GM18861 (cell line): ENCODE data around the gene SHISA9.

ENCODE experiments used
- ATAC-seq: cut with Tn5 transposase; IDR thresholded peaks from one replicate; pipeline ENCODE4 v1.9.1; 2021; ENCODE audit not compliant: unreplicated experiment

Gene SHISA9

DNA sequence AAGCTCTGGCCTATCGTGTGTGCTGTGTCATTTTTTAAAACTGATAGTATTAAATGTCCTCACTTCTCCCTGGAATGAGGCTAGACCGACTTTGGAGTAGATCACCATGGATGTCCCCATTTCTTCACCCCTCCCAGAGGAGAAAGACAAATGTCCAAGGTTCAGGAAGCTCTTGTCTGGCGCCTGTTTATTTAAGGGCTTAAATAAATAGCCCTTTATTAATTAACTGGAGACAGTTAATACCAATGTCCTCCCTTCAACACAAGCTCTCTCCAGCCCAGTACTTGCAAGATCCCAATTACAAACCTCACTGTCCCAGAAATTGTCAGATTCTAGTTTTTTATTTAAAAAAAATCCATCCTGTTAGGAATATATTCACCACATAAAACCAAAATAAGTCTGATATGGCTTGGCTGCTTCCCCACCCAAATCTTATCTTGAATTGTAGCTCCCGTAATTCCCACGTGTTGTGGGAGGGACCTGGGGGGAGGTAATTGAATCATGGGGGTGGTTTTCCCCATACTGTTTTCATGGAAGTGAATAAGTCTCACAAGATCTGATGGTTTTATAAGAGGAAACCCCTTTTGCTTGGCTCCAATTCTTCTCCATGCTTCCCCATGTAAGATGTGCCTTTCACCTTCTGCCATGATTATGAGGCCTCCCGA, 344.4 kb downstream of the SHISA9 start:
- no peak for ATAC-seq

DNA sequence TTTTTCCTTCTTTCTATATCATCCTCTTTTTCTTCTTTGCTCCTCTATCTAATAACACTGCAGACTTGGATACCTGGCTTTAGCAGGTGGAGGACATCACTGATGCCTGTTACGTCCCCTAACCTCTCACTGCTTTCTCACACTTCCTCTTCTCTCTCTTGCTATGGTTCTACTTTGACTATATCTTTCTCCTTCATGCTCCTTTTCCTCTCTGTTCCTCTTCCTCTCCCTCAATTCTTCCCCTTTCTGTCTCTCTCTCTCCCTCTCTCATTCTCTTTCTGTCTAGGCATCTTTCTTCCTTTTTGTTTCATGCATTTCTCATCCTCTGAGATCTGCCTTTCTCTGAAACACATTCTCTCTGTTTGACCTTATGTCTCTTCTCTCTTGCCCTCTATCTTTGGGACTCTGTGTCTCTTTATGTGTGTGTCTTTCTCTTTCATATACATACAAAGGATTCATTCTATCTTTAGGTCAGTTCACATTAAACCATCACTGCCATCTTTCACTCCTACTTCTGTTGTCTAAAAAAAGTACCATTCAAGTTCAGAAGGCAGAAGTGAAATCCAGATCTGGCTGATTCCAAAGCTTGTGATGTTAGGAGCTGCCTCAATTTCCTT, 353.7 kb downstream of the SHISA9 start:
- no peak for ATAC-seq

GRCh38 chr16:13262270-13263090, 361.1 kb downstream of the SHISA9 start:
- ATAC-seq = no peak

DNA sequence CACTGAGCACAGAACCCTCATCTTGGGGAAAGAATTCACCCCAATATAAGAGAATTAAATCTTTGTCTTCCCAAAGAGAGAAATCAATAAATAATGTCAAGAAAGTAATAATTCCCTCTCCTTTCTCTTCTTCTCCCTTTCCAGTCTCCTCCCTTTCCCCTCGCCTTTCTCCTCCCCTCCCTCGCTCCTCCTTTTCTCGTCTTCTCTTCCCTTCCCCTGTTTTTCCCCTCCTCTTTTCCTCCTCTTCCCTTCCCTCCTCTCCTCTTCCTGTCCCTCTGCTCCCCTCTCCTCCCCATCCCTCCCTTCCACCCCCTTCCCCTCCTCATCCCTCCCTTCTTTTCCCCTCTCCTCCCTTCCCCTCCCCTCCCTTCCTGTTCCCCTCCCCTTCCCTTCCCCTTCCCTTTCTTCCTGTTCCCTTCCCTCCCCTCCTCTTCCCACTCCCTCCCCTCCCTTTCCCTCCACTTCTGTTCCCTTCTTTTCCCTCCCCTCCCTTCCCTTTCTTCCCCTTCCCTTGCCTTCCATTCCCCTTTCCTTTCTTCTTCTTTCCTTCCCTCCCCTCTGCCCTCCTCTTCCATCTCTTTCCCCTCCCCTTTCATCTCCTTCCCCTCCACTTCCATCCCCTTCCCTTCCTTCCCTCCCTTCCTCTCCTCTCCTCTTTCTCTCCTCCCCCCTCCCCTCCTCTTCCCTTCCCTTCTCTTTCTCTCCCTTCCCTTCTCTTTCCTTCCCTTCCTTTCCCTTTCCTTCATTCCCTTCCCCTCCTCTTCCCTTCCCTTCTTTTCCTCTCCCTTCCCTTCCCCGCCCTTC, 363.6 kb downstream of the SHISA9 start:
- ATAC-seq = no peak

DNA sequence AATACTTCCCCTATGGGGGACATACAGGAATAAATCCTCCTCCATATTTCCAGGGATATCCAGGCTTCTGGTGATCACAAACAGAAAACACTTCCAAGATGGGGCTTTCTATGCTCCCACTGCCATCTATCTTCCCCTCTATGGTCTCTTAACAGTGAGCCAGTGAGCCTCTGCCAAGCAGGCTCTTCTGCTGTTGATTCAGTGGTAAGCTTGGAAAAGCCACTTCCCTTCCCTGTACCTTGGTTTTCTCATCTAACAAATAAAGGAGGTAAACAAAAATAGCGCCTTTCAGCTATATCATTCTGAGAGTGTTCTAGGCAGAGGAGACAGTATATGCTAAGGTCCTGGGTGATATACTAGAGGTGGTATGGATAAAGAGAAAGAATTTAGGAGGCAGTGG, 368.0 kb downstream of the SHISA9 start:
- no peak for ATAC-seq

- no peak for ATAC-seq
These were observed 368.6 kb downstream of the SHISA9 start for GRCh38 chr16:13269905-13270528.

DNA sequence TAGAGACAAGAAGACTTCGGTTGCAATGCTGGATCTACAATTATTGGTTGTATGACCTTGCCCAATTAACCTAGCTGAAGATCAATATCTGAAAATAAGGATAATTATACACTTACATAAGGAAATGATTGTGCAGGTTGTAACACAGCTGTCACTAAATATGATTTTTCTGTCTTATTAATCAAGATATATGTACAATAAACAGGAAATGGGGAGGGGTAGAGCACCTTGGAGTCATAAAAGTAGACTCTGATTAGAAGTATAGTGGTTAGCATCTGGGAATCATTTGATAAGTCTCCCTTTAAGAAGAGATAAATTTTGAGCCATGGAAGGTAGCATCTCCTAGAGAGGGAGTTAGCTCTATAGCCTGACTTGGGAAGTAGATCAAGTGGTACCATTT, 369.2 kb downstream of the SHISA9 start:
- ATAC-seq = no peak

- no peak for ATAC-seq
These were observed 388.1 kb downstream of the SHISA9 start for GRCh38 chr16:13289515-13289914.
